GM21825 (cell line): ENCODE results near the gene FSIP1.
"Not testable (repeated sequence)": the region's sequence is repeated elsewhere in the genome, so short reads cannot be mapped to it uniquely, and the experiment has no call there.

ENCODE experiments used
- ATAC-seq: cut with Tn5 transposase; IDR thresholded peaks from one replicate; pipeline ENCODE4 v1.9.1; 2021; ENCODE audit warnings: mild to moderate bottlenecking, moderate library complexity; ENCODE audit not compliant: unreplicated experiment

Gene FSIP1

GRCh38 chr15:39782441-39783138 is at the start of gene FSIP1:
TSS of gene FSIP1 (minus strand) at chr15:39782841. CDS start at chr15:39776524, 6,317 bp downstream.
- ATAC-seq: peak; percentile 96

GRCh38 chr15:39830166-39830565 is 47.5 kb upstream of the FSIP1 start:
- no peak for ATAC-seq

GRCh38 chr15:39828374-39828931 is 45.8 kb upstream of the FSIP1 start:
- ATAC-seq: no peak

- no peak for ATAC-seq
These were observed 44.3 kb upstream of the FSIP1 start for GRCh38 chr15:39826975-39827374.

GRCh38 chr15:39823634-39824033 is 41.0 kb upstream of the FSIP1 start:
- no peak for ATAC-seq

- no peak for ATAC-seq
These were observed 37.5 kb upstream of the FSIP1 start for GRCh38 chr15:39820050-39820602.

GRCh38 chr15:39819533-39819932 is 36.9 kb upstream of the FSIP1 start:
- no peak for ATAC-seq

GRCh38 chr15:39817892-39818291 is 35.3 kb upstream of the FSIP1 start:
- ATAC-seq: no peak

GRCh38 chr15:39814489-39814888 is 31.8 kb upstream of the FSIP1 start:
- ATAC-seq: no peak

- not testable (repeated sequence) for ATAC-seq
These were observed 30.0 kb upstream of the FSIP1 start for GRCh38 chr15:39812651-39813050.

GRCh38 chr15:39808909-39809308 is 26.3 kb upstream of the FSIP1 start:
- ATAC-seq: no peak

- no peak for ATAC-seq
These were observed 25.1 kb upstream of the FSIP1 start for GRCh38 chr15:39807791-39808190.

- ATAC-seq: no peak
These were observed 21.4 kb upstream of the FSIP1 start for GRCh38 chr15:39804026-39804425.

- ATAC-seq: no peak
These were observed 20.4 kb upstream of the FSIP1 start for GRCh38 chr15:39803016-39803415.

- no peak for ATAC-seq
These were observed 19.1 kb upstream of the FSIP1 start for GRCh38 chr15:39801641-39802309.

GRCh38 chr15:39799552-39800011 is 16.9 kb upstream of the FSIP1 start:
- no peak for ATAC-seq

GRCh38 chr15:39798382-39798781 is 15.7 kb upstream of the FSIP1 start:
- no peak for ATAC-seq

- no peak for ATAC-seq
These were observed 14.8 kb upstream of the FSIP1 start for GRCh38 chr15:39797407-39797806.

GRCh38 chr15:39796601-39797000 is 14.0 kb upstream of the FSIP1 start:
- no peak for ATAC-seq

GRCh38 chr15:39795486-39795885 is 12.8 kb upstream of the FSIP1 start:
- no peak for ATAC-seq

- no peak for ATAC-seq
These were observed 12.3 kb upstream of the FSIP1 start for GRCh38 chr15:39794954-39795353.

- no peak for ATAC-seq
These were observed 11.3 kb upstream of the FSIP1 start for GRCh38 chr15:39793923-39794322.
